ENCODE data around the gene KRT35. TPM values are rescaled to one million over a fixed set of nuclear protein-coding genes. Genes with fewer than 3 reads are reported as not detected.

Gene KRT35
- total RNA-seq, 1 donor from 2014 or later = not detected

GRCh38 chr17:41475421-41475820 lies 5.5 kb downstream of the KRT35 start:
- no peaks in the 10 kb centered on the region for H3K36me3 ChIP-seq
- H3K4me1 ChIP-seq = no peaks in the 10 kb centered on the region
- no peaks in the 10 kb centered on the region for H3K9me3 ChIP-seq
- H3K27me3 ChIP-seq = no peaks in the 10 kb centered on the region
- no peak overlapping the region for H3K27ac ChIP-seq
- no peak for DNase-seq (ENCODE audit: extremely low spot score in 2 of 2)
- intact Hi-C loops (cut with DNase I) = no loop called here
- H3K4me3 ChIP-seq = no peak overlapping the region
- no peak for TF ChIP-seq CTCF (IDR thresholded peaks at IDR 0.05)
- no peak for TF ChIP-seq POLR2AphosphoS5 (IDR thresholded peaks at IDR 0.05; ENCODE audit: insufficient read depth in 1 of 2, low read depth in 1 of 2)
- no peak for TF ChIP-seq POLR2A (IDR thresholded peaks at IDR 0.05)

GRCh38 chr17:41474863-41475262 lies 6.1 kb downstream of the KRT35 start:
- no peak overlapping the region for H3K4me3 ChIP-seq
- no peak for DNase-seq (ENCODE audit: extremely low spot score in 2 of 2)
- no peak overlapping the region for H3K27ac ChIP-seq
- H3K4me1 ChIP-seq = no peaks in the 10 kb centered on the region
- TF ChIP-seq CTCF (IDR thresholded peaks at IDR 0.05) = no peak
- no peak for TF ChIP-seq POLR2A (IDR thresholded peaks at IDR 0.05)
- no peak for TF ChIP-seq POLR2AphosphoS5 (IDR thresholded peaks at IDR 0.05; ENCODE audit: insufficient read depth in 1 of 2, low read depth in 1 of 2)
- H3K27me3 ChIP-seq = no peaks in the 10 kb centered on the region
- no peaks in the 10 kb centered on the region for H3K36me3 ChIP-seq
- no peaks in the 10 kb centered on the region for H3K9me3 ChIP-seq
- intact Hi-C loops (cut with DNase I) = no loop called here

GRCh38 chr17:41468346-41468745 lies 12.6 kb downstream of the KRT35 start:
- no peaks in the 10 kb centered on the region for H3K36me3 ChIP-seq
- no peak for TF ChIP-seq POLR2AphosphoS5 (IDR thresholded peaks at IDR 0.05; ENCODE audit: insufficient read depth in 1 of 2, low read depth in 1 of 2)
- TF ChIP-seq CTCF (IDR thresholded peaks at IDR 0.05) = no peak
- no peaks in the 10 kb centered on the region for H3K9me3 ChIP-seq
- H3K27me3 ChIP-seq = no peaks in the 10 kb centered on the region
- H3K27ac ChIP-seq = no peak overlapping the region
- intact Hi-C loops (cut with DNase I) = no loop called here
- no peak overlapping the region for H3K4me3 ChIP-seq
- peaks cover 36% of the 10 kb centered on the region for H3K4me1 ChIP-seq
- DNase-seq (ENCODE audit: extremely low spot score in 2 of 2) = no peak

GRCh38 chr17:41467561-41467960 lies 13.4 kb downstream of the KRT35 start:
- intact Hi-C loops (cut with DNase I) = no loop called here
- Histone ChIP-seq H3K36me3 (no peaks in the 10 kb centered on the region), H3K27ac (no peak overlapping the region), H3K4me1 (peaks cover 36% of the 10 kb centered on the region), H3K27me3 (no peaks in the 10 kb centered on the region), H3K4me3 (no peak overlapping the region), H3K9me3 (no peaks in the 10 kb centered on the region)
- DNase-seq (ENCODE audit: extremely low spot score in 2 of 2) = no peak
- no peak for TF ChIP-seq POLR2A (IDR thresholded peaks at IDR 0.05)
- TF ChIP-seq POLR2AphosphoS5 (IDR thresholded peaks at IDR 0.05; ENCODE audit: insufficient read depth in 1 of 2, low read depth in 1 of 2) = no peak
- TF ChIP-seq CTCF (IDR thresholded peaks at IDR 0.05) = no peak

GRCh38 chr17:41466988-41467387 lies 14.0 kb downstream of the KRT35 start, which contains the start of gene KRT32:
Gene KRT32 (minus strand): TSS chr17:41467386. CDS start chr17:41467325, 61 bp downstream.
- Histone ChIP-seq H3K27ac (no peak within 1 kb of the TSS), H3K27me3 (no peaks in the 10 kb centered on the region), H3K36me3 (no peaks in the 10 kb centered on the region), H3K4me3 (no peak within 1 kb of the TSS), H3K9me3 (no peaks in the 10 kb centered on the region), H3K4me1 (peaks cover 36% of the 10 kb centered on the region)
- TF ChIP-seq POLR2A (IDR thresholded peaks at IDR 0.05) (no peak), CTCF (IDR thresholded peaks at IDR 0.05) (no peak), POLR2AphosphoS5 (IDR thresholded peaks at IDR 0.05; ENCODE audit: insufficient read depth in 1 of 2, low read depth in 1 of 2) (no peak)
- intact Hi-C loops (cut with DNase I) = no loop called here
- DNase-seq (ENCODE audit: extremely low spot score in 2 of 2) = no peak
